ENCODE measurements around the gene NSG1.

NSG1 gene

DNA sequence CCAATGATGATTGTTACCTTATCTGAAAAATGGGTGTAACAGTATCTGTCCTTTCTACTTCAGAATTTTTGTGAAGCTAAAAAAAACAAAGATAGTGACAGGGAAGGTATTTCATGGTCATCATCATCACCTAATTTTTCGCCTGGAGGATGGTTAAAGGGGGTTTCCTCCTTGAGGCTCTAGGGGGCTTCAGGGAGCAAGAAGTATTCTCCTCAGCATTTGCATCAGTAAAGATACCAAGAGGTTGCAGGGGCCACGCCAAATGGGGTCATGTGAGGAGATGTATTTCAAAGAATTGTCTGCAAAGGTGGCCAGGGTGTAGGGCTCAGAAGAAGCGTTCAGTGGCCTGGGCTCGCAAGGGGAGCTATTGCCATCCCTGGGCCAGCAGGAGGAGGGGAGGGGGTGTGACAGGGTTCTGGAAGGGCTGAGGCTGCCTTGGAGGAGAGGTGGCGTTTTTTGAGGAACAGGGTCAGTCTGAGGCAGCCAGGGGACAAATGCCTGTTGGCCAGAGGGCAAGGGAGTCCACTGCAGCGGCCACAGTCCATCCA, 7.3 kb upstream of the NSG1 start:
- no peak for TF ChIP-seq CTCF (IDR thresholded peaks at IDR 0.05)

- no peak for TF ChIP-seq CTCF (IDR thresholded peaks at IDR 0.05)
Measured at GRCh38 chr4:4383085-4383484, 3.8 kb upstream of the NSG1 start.

DNA sequence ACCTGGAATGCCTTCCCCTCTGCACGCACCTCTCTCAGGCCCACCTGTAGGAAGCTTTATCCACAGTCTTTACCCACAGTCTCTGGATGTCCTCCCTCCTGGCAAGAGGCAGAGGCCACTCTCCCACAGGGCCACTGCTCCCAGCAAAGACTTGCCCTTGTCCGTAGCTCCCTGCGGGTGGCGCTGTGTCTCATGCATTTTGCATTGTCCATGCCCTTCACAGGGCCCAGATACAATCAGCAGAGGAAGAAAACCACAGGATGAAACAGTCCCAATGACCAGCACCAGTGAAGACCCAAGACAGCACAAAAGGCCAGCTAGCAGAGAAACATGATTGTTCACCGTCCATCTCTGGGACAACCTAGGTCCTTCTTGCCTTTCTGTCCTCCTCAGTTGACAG, 2.1 kb upstream of the NSG1 start:
- peak; percentile 25; the same call in 1 of the 2 replicates for TF ChIP-seq CTCF (IDR thresholded peaks at IDR 0.05)

GRCh38 chr4:4385729-4386295, 1.1 kb upstream of the NSG1 start:
- no peak for TF ChIP-seq CTCF (IDR thresholded peaks at IDR 0.05)

DNA sequence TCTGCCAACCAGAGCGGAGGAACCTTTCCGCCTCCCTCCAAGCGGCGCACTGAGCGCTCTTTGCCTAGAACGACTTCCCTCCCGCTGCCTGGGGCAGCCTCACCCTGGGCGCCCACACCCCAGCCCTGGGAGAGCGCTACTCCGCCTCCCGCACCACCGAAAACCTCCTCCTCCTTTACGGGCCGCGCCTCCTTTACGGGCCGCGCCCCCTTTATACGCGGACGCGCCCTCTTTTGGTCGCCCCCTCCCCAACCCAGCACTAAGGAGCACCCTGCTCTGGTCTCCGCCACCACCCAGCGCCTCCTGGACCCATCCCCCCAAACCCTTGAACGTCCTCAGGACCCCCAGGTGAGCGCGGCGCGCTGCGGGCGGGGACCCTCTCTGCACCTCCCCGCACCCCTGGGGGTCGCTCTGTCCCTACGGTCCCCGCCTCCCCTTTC, 586 bp upstream of the NSG1 start:
- TF ChIP-seq CTCF (IDR thresholded peaks at IDR 0.05), result no peak

GRCh38 chr4:4387531-4388310, 819 bp downstream of the NSG1 start:
- no peak for TF ChIP-seq CTCF (IDR thresholded peaks at IDR 0.05)

- TF ChIP-seq CTCF (IDR thresholded peaks at IDR 0.05), result no peak
Measured at GRCh38 chr4:4388311-4388790, 1.4 kb downstream of the NSG1 start.
